ENCODE data around the gene CES4A. TPM values are rescaled to one million over a fixed set of nuclear protein-coding genes. Genes with fewer than 3 reads are reported as not detected.

The CES4A gene
- total and polyA plus RNA-seq, 2 donors, result 2.1 to 14.6 TPM

GRCh38 chr16:67014634-67015312, 26.4 kb downstream of the CES4A start:
- H3K36me3 ChIP-seq (ENCODE audit: control insufficient read depth in 2 of 2, insufficient read depth in 2 of 2, low read length in 1 of 2), result no peaks in the 10 kb centered on the region
- peaks cover 0 to 8% of the 10 kb centered on the region in 2 donors for H3K9me3 ChIP-seq (ENCODE audit: control insufficient read depth in 2 of 2, insufficient read depth in 1 of 2, low read length in 1 of 2)
- H3K4me1 ChIP-seq (ENCODE audit: control insufficient read depth in 2 of 2, insufficient read depth in 2 of 2, low read length in 2 of 2), result peaks cover 14 to 15% of the 10 kb centered on the region in 2 donors
- H3K27ac ChIP-seq (ENCODE audit: low read depth in 1 of 2, low read length in 1 of 2), result no peak overlapping the region
- H3K27me3 ChIP-seq (ENCODE audit: control insufficient read depth in 2 of 2, insufficient read depth in 1 of 2, low read length in 1 of 2), result peaks cover 14 to 33% of the 10 kb centered on the region in 2 donors
- no peak for DNase-seq (ENCODE audit: low read depth in 6 of 9, low spot score in 9 of 9)
- peak overlapping the region in 1 of 2 donors; percentile 27 for H3K4me3 ChIP-seq (ENCODE audit: low read length in 2 of 2)
- WGBS, result 74% methylated on average over 6 of the region's 6 CpGs

GRCh38 chr16:67015313-67015731, 26.9 kb downstream of the CES4A start:
- H3K9me3 ChIP-seq (ENCODE audit: control insufficient read depth in 2 of 2, insufficient read depth in 1 of 2, low read length in 1 of 2), result peaks cover 0 to 8% of the 10 kb centered on the region in 2 donors
- WGBS, result 98% methylated on average over 9 of the region's 9 CpGs
- DNase-seq (ENCODE audit: low read depth in 6 of 9, low spot score in 9 of 9), result no peak
- peaks cover 14 to 33% of the 10 kb centered on the region in 2 donors for H3K27me3 ChIP-seq (ENCODE audit: control insufficient read depth in 2 of 2, insufficient read depth in 1 of 2, low read length in 1 of 2)
- H3K4me3 ChIP-seq (ENCODE audit: low read length in 2 of 2), result no peak overlapping the region
- H3K27ac ChIP-seq (ENCODE audit: low read depth in 1 of 2, low read length in 1 of 2), result no peak overlapping the region
- peaks cover 14 to 15% of the 10 kb centered on the region in 2 donors for H3K4me1 ChIP-seq (ENCODE audit: control insufficient read depth in 2 of 2, insufficient read depth in 2 of 2, low read length in 2 of 2)
- no peaks in the 10 kb centered on the region for H3K36me3 ChIP-seq (ENCODE audit: control insufficient read depth in 2 of 2, insufficient read depth in 2 of 2, low read length in 1 of 2)

DNA sequence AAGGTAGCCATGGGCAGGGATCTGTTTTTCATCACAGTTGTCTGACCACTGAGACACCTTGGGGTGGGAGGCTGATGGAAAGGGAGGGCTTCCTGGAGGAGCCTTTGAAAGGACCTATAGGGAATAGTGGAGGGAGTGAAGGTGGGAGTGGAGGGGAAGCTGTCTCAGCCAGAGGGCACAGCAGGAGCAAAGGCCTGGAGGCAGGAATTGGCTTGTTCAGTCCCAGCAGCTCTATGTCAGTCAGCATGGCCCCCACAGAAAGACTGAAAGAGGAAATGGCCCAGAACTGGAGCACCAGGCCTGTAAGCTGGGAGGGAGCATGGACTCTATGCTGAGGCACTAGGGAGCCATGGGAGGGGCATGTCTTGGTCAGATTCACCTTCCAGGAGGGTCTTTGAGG, 27.8 kb downstream of the CES4A start:
- peaks cover 14 to 33% of the 10 kb centered on the region in 2 donors for H3K27me3 ChIP-seq (ENCODE audit: control insufficient read depth in 2 of 2, insufficient read depth in 1 of 2, low read length in 1 of 2)
- H3K27ac ChIP-seq (ENCODE audit: low read depth in 1 of 2, low read length in 1 of 2), result no peak overlapping the region
- H3K4me3 ChIP-seq (ENCODE audit: low read length in 2 of 2), result no peak overlapping the region
- no peaks in the 10 kb centered on the region for H3K36me3 ChIP-seq (ENCODE audit: control insufficient read depth in 2 of 2, insufficient read depth in 2 of 2, low read length in 1 of 2)
- no peak for DNase-seq (ENCODE audit: low read depth in 6 of 9, low spot score in 9 of 9)
- H3K4me1 ChIP-seq (ENCODE audit: control insufficient read depth in 2 of 2, insufficient read depth in 2 of 2, low read length in 2 of 2), result peaks cover 14 to 15% of the 10 kb centered on the region in 2 donors
- peaks cover 0 to 8% of the 10 kb centered on the region in 2 donors for H3K9me3 ChIP-seq (ENCODE audit: control insufficient read depth in 2 of 2, insufficient read depth in 1 of 2, low read length in 1 of 2)

GRCh38 chr16:67016681-67017420, 28.5 kb downstream of the CES4A start:
- H3K9me3 ChIP-seq (ENCODE audit: control insufficient read depth in 2 of 2, insufficient read depth in 1 of 2, low read length in 1 of 2), result peaks cover 0 to 8% of the 10 kb centered on the region in 2 donors
- DNase-seq (ENCODE audit: low read depth in 6 of 9, low spot score in 9 of 9), result no peak
- H3K4me3 ChIP-seq (ENCODE audit: low read length in 2 of 2), result no peak overlapping the region
- H3K4me1 ChIP-seq (ENCODE audit: control insufficient read depth in 2 of 2, insufficient read depth in 2 of 2, low read length in 2 of 2), result peaks cover 14 to 15% of the 10 kb centered on the region in 2 donors
- 94% methylated on average over 5 of the region's 5 CpGs for WGBS
- H3K36me3 ChIP-seq (ENCODE audit: control insufficient read depth in 2 of 2, insufficient read depth in 2 of 2, low read length in 1 of 2), result no peaks in the 10 kb centered on the region
- peaks cover 13 to 31% of the 10 kb centered on the region in 2 donors for H3K27me3 ChIP-seq (ENCODE audit: control insufficient read depth in 2 of 2, insufficient read depth in 1 of 2, low read length in 1 of 2)
- no peak overlapping the region for H3K27ac ChIP-seq (ENCODE audit: low read depth in 1 of 2, low read length in 1 of 2)

- no peak overlapping the region for H3K4me3 ChIP-seq (ENCODE audit: low read length in 2 of 2)
- DNase-seq (ENCODE audit: low read depth in 6 of 9, low spot score in 9 of 9), result no peak
- H3K9me3 ChIP-seq (ENCODE audit: control insufficient read depth in 2 of 2, insufficient read depth in 1 of 2, low read length in 1 of 2), result peaks cover 0 to 8% of the 10 kb centered on the region in 2 donors
- peaks cover 13 to 31% of the 10 kb centered on the region in 2 donors for H3K27me3 ChIP-seq (ENCODE audit: control insufficient read depth in 2 of 2, insufficient read depth in 1 of 2, low read length in 1 of 2)
- WGBS, result 95% methylated on average over 4 of the region's 4 CpGs
- H3K36me3 ChIP-seq (ENCODE audit: control insufficient read depth in 2 of 2, insufficient read depth in 2 of 2, low read length in 1 of 2), result no peaks in the 10 kb centered on the region
- peaks cover 14 to 15% of the 10 kb centered on the region in 2 donors for H3K4me1 ChIP-seq (ENCODE audit: control insufficient read depth in 2 of 2, insufficient read depth in 2 of 2, low read length in 2 of 2)
- no peak overlapping the region for H3K27ac ChIP-seq (ENCODE audit: low read depth in 1 of 2, low read length in 1 of 2)
These were observed 29.0 kb downstream of the CES4A start for GRCh38 chr16:67017421-67017750.

GRCh38 chr16:67017810-67018488, 29.6 kb downstream of the CES4A start:
- Histone ChIP-seq H3K36me3 (ENCODE audit: control insufficient read depth in 2 of 2, insufficient read depth in 2 of 2, low read length in 1 of 2) (no peaks in the 10 kb centered on the region), H3K4me1 (ENCODE audit: control insufficient read depth in 2 of 2, insufficient read depth in 2 of 2, low read length in 2 of 2) (peaks cover 14 to 15% of the 10 kb centered on the region in 2 donors), H3K9me3 (ENCODE audit: control insufficient read depth in 2 of 2, insufficient read depth in 1 of 2, low read length in 1 of 2) (peaks cover 0 to 7% of the 10 kb centered on the region in 2 donors), H3K4me3 (ENCODE audit: low read length in 2 of 2) (no peak overlapping the region), H3K27me3 (ENCODE audit: control insufficient read depth in 2 of 2, insufficient read depth in 1 of 2, low read length in 1 of 2) (peaks cover 13 to 29% of the 10 kb centered on the region in 2 donors), H3K27ac (ENCODE audit: low read depth in 1 of 2, low read length in 1 of 2) (no peak overlapping the region)
- DNase-seq (ENCODE audit: low read depth in 6 of 9, low spot score in 9 of 9), result peak in 7 of 9 donors; percentile 42 to 84 (median 59)
- 40% methylated on average over 6 of the region's 6 CpGs for WGBS

- Histone ChIP-seq H3K4me3 (ENCODE audit: low read length in 2 of 2) (no peak overlapping the region), H3K27ac (ENCODE audit: low read depth in 1 of 2, low read length in 1 of 2) (no peak overlapping the region), H3K27me3 (ENCODE audit: control insufficient read depth in 2 of 2, insufficient read depth in 1 of 2, low read length in 1 of 2) (peaks cover 4 to 18% of the 10 kb centered on the region in 2 donors), H3K4me1 (ENCODE audit: control insufficient read depth in 2 of 2, insufficient read depth in 2 of 2, low read length in 2 of 2) (peaks cover 4 to 6% of the 10 kb centered on the region in 2 donors), H3K36me3 (ENCODE audit: control insufficient read depth in 2 of 2, insufficient read depth in 2 of 2, low read length in 1 of 2) (no peaks in the 10 kb centered on the region), H3K9me3 (ENCODE audit: control insufficient read depth in 2 of 2, insufficient read depth in 1 of 2, low read length in 1 of 2) (no peaks in the 10 kb centered on the region)
- WGBS, result 97% methylated on average over 8 of the region's 8 CpGs
- DNase-seq (ENCODE audit: low read depth in 6 of 9, low spot score in 9 of 9), result no peak
These were observed 30.8 kb downstream of the CES4A start for GRCh38 chr16:67019171-67019570.

GRCh38 chr16:67021321-67021720, 32.9 kb downstream of the CES4A start:
- WGBS, result 94% methylated on average over 3 of the region's 3 CpGs
- DNase-seq (ENCODE audit: low read depth in 6 of 9, low spot score in 9 of 9), result no peak

More at GRCh38 chr16:67021321-67021720, 32.9 kb downstream of the CES4A start:
- Histone ChIP-seq H3K9me3 (ENCODE audit: control insufficient read depth in 2 of 2, insufficient read depth in 1 of 2, low read length in 1 of 2) (no peaks in the 10 kb centered on the region), H3K27ac (ENCODE audit: low read depth in 1 of 2, low read length in 1 of 2) (no peak overlapping the region), H3K36me3 (ENCODE audit: control insufficient read depth in 2 of 2, insufficient read depth in 2 of 2, low read length in 1 of 2) (no peaks in the 10 kb centered on the region), H3K4me1 (ENCODE audit: control insufficient read depth in 2 of 2, insufficient read depth in 2 of 2, low read length in 2 of 2) (peaks cover 0 to 9% of the 10 kb centered on the region in 2 donors), H3K4me3 (ENCODE audit: low read length in 2 of 2) (no peak overlapping the region), H3K27me3 (ENCODE audit: control insufficient read depth in 2 of 2, insufficient read depth in 1 of 2, low read length in 1 of 2) (no peaks in the 10 kb centered on the region)
